ENCODE measurements around the gene MPDU1.

DNA sequence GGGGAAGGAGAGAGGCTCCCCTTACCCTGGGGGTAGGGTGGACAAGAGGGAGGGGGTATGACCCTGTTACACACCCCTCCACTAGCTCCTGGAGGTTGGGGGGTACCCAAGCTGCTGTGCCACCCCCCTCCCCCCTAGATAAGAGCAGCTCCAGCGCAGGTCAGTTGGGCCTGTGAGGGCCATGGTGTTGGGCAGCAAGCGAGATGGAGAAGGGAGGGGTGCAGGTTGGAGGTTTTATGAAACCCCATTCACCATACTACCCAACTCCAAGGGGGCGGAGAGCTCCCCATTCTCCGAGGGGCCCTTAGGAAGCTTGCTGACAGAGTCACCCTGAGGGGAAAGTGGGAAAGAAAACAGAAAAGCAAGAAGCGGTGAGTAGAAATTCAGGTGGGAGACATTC, 7.9 kb downstream of the MPDU1 start:
- TF ChIP-seq, protein P1, sequence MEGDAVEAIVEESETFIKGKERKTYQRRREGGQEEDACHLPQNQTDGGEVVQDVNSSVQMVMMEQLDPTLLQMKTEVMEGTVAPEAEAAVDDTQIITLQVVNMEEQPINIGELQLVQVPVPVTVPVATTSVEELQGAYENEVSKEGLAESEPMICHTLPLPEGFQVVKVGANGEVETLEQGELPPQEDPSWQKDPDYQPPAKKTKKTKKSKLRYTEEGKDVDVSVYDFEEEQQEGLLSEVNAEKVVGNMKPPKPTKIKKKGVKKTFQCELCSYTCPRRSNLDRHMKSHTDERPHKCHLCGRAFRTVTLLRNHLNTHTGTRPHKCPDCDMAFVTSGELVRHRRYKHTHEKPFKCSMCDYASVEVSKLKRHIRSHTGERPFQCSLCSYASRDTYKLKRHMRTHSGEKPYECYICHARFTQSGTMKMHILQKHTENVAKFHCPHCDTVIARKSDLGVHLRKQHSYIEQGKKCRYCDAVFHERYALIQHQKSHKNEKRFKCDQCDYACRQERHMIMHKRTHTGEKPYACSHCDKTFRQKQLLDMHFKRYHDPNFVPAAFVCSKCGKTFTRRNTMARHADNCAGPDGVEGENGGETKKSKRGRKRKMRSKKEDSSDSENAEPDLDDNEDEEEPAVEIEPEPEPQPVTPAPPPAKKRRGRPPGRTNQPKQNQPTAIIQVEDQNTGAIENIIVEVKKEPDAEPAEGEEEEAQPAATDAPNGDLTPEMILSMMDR (IDR thresholded peaks at IDR 0.05; ENCODE audit: low read depth, low read length, missing input control), result no peak
- TF ChIP-seq YY1 (IDR thresholded peaks at IDR 0.05) (no peak), SP1 (IDR thresholded peaks at IDR 0.05) (no peak), GABPA (IDR thresholded peaks at IDR 0.05 in 1 of 2, conservative IDR thresholded peaks at IDR 0.05 in 1 of 2) (no peak)
- TF ChIP-seq, protein P2, sequence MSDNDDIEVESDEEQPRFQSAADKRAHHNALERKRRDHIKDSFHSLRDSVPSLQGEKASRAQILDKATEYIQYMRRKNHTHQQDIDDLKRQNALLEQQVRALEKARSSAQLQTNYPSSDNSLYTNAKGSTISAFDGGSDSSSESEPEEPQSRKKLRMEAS (IDR thresholded peaks at IDR 0.05), result no peak
